Neural progenitor cell (in vitro differentiated cells): ENCODE results near the gene LRP1B. TPM values are rescaled to one million over a fixed set of nuclear protein-coding genes. Genes with fewer than 3 reads are reported as not detected.

ENCODE experiments used
- DNase-seq: peaks from one replicate; pipeline ENCODE4 v3.0.0-alpha.2; 2016; ENCODE audit warnings: low spot score
- H2AFZ ChIP-seq: fragments of 200-600 bp; sonication (generic); replicated peaks from 2 replicates; pipeline ENCODE4 v1.6.1; 2016; ENCODE audit warnings: antibody characterized with exemption
- H3F3A ChIP-seq: fragments of 200-600 bp; sonication (generic); 2 replicates; pipeline ENCODE4 v1.6.1; 2016; ENCODE audit warnings: antibody characterized with exemption, low read depth
- H3K27ac ChIP-seq: fragments of 200-600 bp; sonication (generic); 2 replicates; pipeline ENCODE4 v1.5.1; 2016; ENCODE audit warnings: mild to moderate bottlenecking
- H3K27me3 ChIP-seq: fragments of 200-600 bp; sonication (generic); 2 replicates; pipeline ENCODE4 v1.6.1; 2016; ENCODE audit warnings: mild to moderate bottlenecking, moderate library complexity
- H3K36me3 ChIP-seq: fragments of 200-600 bp; sonication (generic); 2 replicates; pipeline ENCODE4 v1.5.1; 2016
- H3K4me1 ChIP-seq: fragments of 200-600 bp; sonication (generic); 2 replicates; pipeline ENCODE4 v1.6.1; 2016; ENCODE audit warnings: mixed run types
- H3K4me2 ChIP-seq: fragments of 200-600 bp; sonication (generic); 2 replicates; pipeline ENCODE4 v1.6.1; 2016
- H3K4me3 ChIP-seq: fragments of 200-600 bp; sonication (generic); 2 replicates; pipeline ENCODE4 v1.5.1; 2016
- H3K79me2 ChIP-seq: fragments of 200-600 bp; sonication (generic); 2 replicates; pipeline ENCODE4 v1.6.1; 2016; ENCODE audit warnings: low read depth
- H3K9ac ChIP-seq: fragments of 200-600 bp; sonication (generic); 2 replicates; pipeline ENCODE4 v1.6.1; 2016
- H3K9me3 ChIP-seq: fragments of 200-600 bp; sonication (generic); 2 replicates; pipeline ENCODE4 v1.5.1; 2016; ENCODE audit warnings: low read depth
- H4K20me1 ChIP-seq: fragments of 200-600 bp; sonication (generic); 2 replicates; pipeline ENCODE4 v1.6.1; 2016; ENCODE audit warnings: low read depth
- H3K27ac Mint-ChIP-seq: 3 replicates; pipeline ENCODE4 v1.8.0; 2021; ENCODE audit warnings: mixed read lengths
- H3K27me3 Mint-ChIP-seq: 2 replicates; pipeline ENCODE4 v1.8.0; 2022; ENCODE audit warnings: low read depth, mild to moderate bottlenecking, inconsistent platforms, moderate library complexity, mixed read lengths; ENCODE audit not compliant: insufficient read depth
- H3K36me3 Mint-ChIP-seq: 3 replicates; pipeline ENCODE4 v1.8.0; 2021; ENCODE audit warnings: mixed read lengths
- H3K4me1 Mint-ChIP-seq: 3 replicates; pipeline ENCODE4 v1.8.0; 2021; ENCODE audit warnings: mixed read lengths
- H3K4me3 Mint-ChIP-seq: 3 replicates; pipeline ENCODE4 v1.8.0; 2021; ENCODE audit warnings: mild to moderate bottlenecking, moderate library complexity, mixed read lengths
- H3K9me3 Mint-ChIP-seq: 3 replicates; pipeline ENCODE4 v1.8.0; 2020; ENCODE audit warnings: mixed read lengths
- CTCF ChIP-seq: fragments of 200-600 bp; sonication (generic); IDR thresholded peaks from 2 replicates; pipeline ENCODE4 v1.5.1; 2017; ENCODE audit warnings: antibody characterized with exemption, mild to moderate bottlenecking
- EZH2 ChIP-seq: fragments of 200-600 bp; sonication (generic); IDR thresholded peaks from 2 replicates; pipeline ENCODE4 v1.6.1; 2017; ENCODE audit warnings: antibody characterized with exemption, mild to moderate bottlenecking, moderate library complexity
- EZH2phosphoT487 ChIP-seq: fragments of 200-600 bp; sonication (generic); IDR thresholded peaks from 2 replicates; pipeline ENCODE4 v1.6.1; 2017; ENCODE audit warnings: antibody characterized with exemption
- total RNA-seq: library from RNA; depleted of rRNA; stranded (reverse); fragments of >200 nt; gene quantifications from 2 replicates; pipeline ENCODE4 v1.2.3, GENCODE V29; 2015; ENCODE audit warnings: low replicate concordance

LRP1B gene
- total RNA-seq, 1 donor from 2014 or later: not detected

GRCh38 chr2:141701618-141702017 is 429.2 kb downstream of the LRP1B start:
- no peaks in the 10 kb centered on the region for H3F3A ChIP-seq
- TF ChIP-seq CTCF (no peak), EZH2phosphoT487 (no peak), EZH2 (no peak)
- H3K27ac Mint-ChIP-seq: no peak overlapping the region
- H3K4me3 ChIP-seq: no peak overlapping the region
- peaks cover 14% of the 10 kb centered on the region for H3K4me1 Mint-ChIP-seq
- H3K36me3 Mint-ChIP-seq: no peaks in the 10 kb centered on the region
- peaks cover 23% of the 10 kb centered on the region for H3K4me1 ChIP-seq
- H3K27me3 Mint-ChIP-seq: no peaks in the 10 kb centered on the region
- no peak overlapping the region for H3K4me2 ChIP-seq
- H3K27ac ChIP-seq: no peak overlapping the region
- no peaks in the 10 kb centered on the region for H3K9me3 ChIP-seq
- no peaks in the 10 kb centered on the region for H4K20me1 ChIP-seq
- no peaks in the 10 kb centered on the region for H3K79me2 ChIP-seq
- H3K36me3 ChIP-seq: no peaks in the 10 kb centered on the region
- no peak overlapping the region for H3K4me3 Mint-ChIP-seq
- no peaks in the 10 kb centered on the region for H3K27me3 ChIP-seq
- no peak overlapping the region for H2AFZ ChIP-seq
- no peak overlapping the region for H3K9ac ChIP-seq
- no peaks in the 10 kb centered on the region for H3K9me3 Mint-ChIP-seq
- no peak for DNase-seq

DNA sequence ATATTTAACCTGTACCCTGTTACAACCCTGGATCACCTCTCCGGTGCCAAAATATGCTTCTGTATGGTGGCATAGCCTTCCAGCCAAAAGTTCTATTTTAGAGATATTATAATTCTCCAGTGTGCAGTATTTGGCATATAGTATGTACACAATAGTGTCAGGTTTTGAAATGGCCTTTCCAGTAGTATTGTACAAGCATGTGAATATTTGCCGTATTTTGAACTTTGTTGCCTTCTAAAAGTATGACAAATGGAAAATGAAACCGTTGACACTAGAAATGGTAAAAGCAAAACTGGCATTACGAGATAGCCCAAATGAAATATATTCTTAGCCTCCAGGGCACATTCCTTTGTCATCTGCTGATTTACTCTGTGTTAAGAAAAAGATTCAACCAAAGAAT is 431.2 kb downstream of the LRP1B start:
- H3K27me3 ChIP-seq: no peaks in the 10 kb centered on the region
- no peaks in the 10 kb centered on the region for H3K9me3 Mint-ChIP-seq
- no peak overlapping the region for H3K4me3 Mint-ChIP-seq
- no peak overlapping the region for H2AFZ ChIP-seq
- H3F3A ChIP-seq: no peaks in the 10 kb centered on the region
- TF ChIP-seq EZH2phosphoT487 (no peak), CTCF (no peak), EZH2 (no peak)
- H4K20me1 ChIP-seq: no peaks in the 10 kb centered on the region
- peaks cover 23% of the 10 kb centered on the region for H3K4me1 ChIP-seq
- H3K27ac Mint-ChIP-seq: no peak overlapping the region
- H3K4me1 Mint-ChIP-seq: peaks cover 10% of the 10 kb centered on the region
- no peaks in the 10 kb centered on the region for H3K36me3 ChIP-seq
- no peak for DNase-seq
- H3K27me3 Mint-ChIP-seq: no peaks in the 10 kb centered on the region
- no peak overlapping the region for H3K27ac ChIP-seq
- no peak overlapping the region for H3K4me3 ChIP-seq
- no peak overlapping the region for H3K9ac ChIP-seq
- no peaks in the 10 kb centered on the region for H3K9me3 ChIP-seq
- no peak overlapping the region for H3K4me2 ChIP-seq
- no peaks in the 10 kb centered on the region for H3K79me2 ChIP-seq
- no peaks in the 10 kb centered on the region for H3K36me3 Mint-ChIP-seq

GRCh38 chr2:141698500-141698899 is 432.3 kb downstream of the LRP1B start:
- H3K36me3 Mint-ChIP-seq: no peaks in the 10 kb centered on the region
- H3K9me3 Mint-ChIP-seq: no peaks in the 10 kb centered on the region

More at GRCh38 chr2:141698500-141698899, 432.3 kb downstream of the LRP1B start:
- Histone ChIP-seq H3K27me3 (no peaks in the 10 kb centered on the region), H3K4me1 (peaks cover 22% of the 10 kb centered on the region), H4K20me1 (no peaks in the 10 kb centered on the region), H3K9ac (no peak overlapping the region), H3K9me3 (no peaks in the 10 kb centered on the region), H3K4me2 (no peak overlapping the region), H3K79me2 (no peaks in the 10 kb centered on the region), H2AFZ (no peak overlapping the region), H3K4me3 (no peak overlapping the region), H3K36me3 (no peaks in the 10 kb centered on the region), H3F3A (no peaks in the 10 kb centered on the region), H3K27ac (no peak overlapping the region)
- Mint-ChIP-seq H3K27me3 (no peaks in the 10 kb centered on the region), H3K27ac (no peak overlapping the region), H3K4me3 (no peak overlapping the region), H3K4me1 (peaks cover 10% of the 10 kb centered on the region)
- no peak for DNase-seq
- TF ChIP-seq CTCF (no peak), EZH2phosphoT487 (no peak), EZH2 (no peak)
